GM21423 (cell line): ENCODE data around the gene AADACL2.

Experiments used
- ATAC-seq: cut with Tn5 transposase; IDR thresholded peaks from one replicate; pipeline ENCODE4 v1.9.1; 2021; ENCODE audit warnings: mild to moderate bottlenecking, moderate library complexity; ENCODE audit not compliant: unreplicated experiment

Gene AADACL2

GRCh38 chr3:151733613-151734012, at the start of gene AADACL2:
TSS of gene AADACL2 (plus strand) at chr3:151733927. CDS start at chr3:151734036, 109 bp downstream.
- no peak for ATAC-seq

GRCh38 chr3:151684094-151684493, 49.6 kb upstream of the AADACL2 start:
- ATAC-seq = no peak

- ATAC-seq = no peak
These were observed 47.5 kb upstream of the AADACL2 start for GRCh38 chr3:151686257-151686656.

- no peak for ATAC-seq
These were observed 46.7 kb upstream of the AADACL2 start for GRCh38 chr3:151687076-151687475.

- no peak for ATAC-seq
These were observed 45.2 kb upstream of the AADACL2 start for GRCh38 chr3:151688571-151688970.

- no peak for ATAC-seq
These were observed 43.1 kb upstream of the AADACL2 start for GRCh38 chr3:151690645-151691044.

GRCh38 chr3:151697496-151697895, 36.2 kb upstream of the AADACL2 start:
- ATAC-seq = no peak

- no peak for ATAC-seq
These were observed 26.5 kb upstream of the AADACL2 start for GRCh38 chr3:151707216-151707615.

- ATAC-seq = no peak
These were observed 24.9 kb upstream of the AADACL2 start for GRCh38 chr3:151708868-151709267.

GRCh38 chr3:151709847-151710246, 23.9 kb upstream of the AADACL2 start:
- no peak for ATAC-seq

- no peak for ATAC-seq
These were observed 12.4 kb upstream of the AADACL2 start for GRCh38 chr3:151721294-151721693.

GRCh38 chr3:151722856-151723255, 10.9 kb upstream of the AADACL2 start:
- ATAC-seq = no peak

- ATAC-seq = no peak
These were observed 8.9 kb upstream of the AADACL2 start for GRCh38 chr3:151724576-151725562.

- no peak for ATAC-seq
These were observed 7.7 kb upstream of the AADACL2 start for GRCh38 chr3:151726016-151726415.

GRCh38 chr3:151732861-151733260, 866 bp upstream of the AADACL2 start:
- ATAC-seq = no peak

- ATAC-seq = no peak
These were observed 6.9 kb downstream of the AADACL2 start for GRCh38 chr3:151740581-151740980.

GRCh38 chr3:151743855-151744254, 10.1 kb downstream of the AADACL2 start:
- no peak for ATAC-seq

GRCh38 chr3:151750181-151750580, 16.5 kb downstream of the AADACL2 start:
- ATAC-seq = no peak

GRCh38 chr3:151750678-151751077, 17.0 kb downstream of the AADACL2 start:
- no peak for ATAC-seq

- no peak for ATAC-seq
These were observed 17.4 kb downstream of the AADACL2 start for GRCh38 chr3:151751161-151751560.

GRCh38 chr3:151753846-151754245, 20.1 kb downstream of the AADACL2 start:
- ATAC-seq = no peak

GRCh38 chr3:151761581-151761980, 27.9 kb downstream of the AADACL2 start:
- ATAC-seq = no peak
